BJ (cell line): ENCODE data around the gene DRAP1. TPM values are rescaled to one million over a fixed set of nuclear protein-coding genes. Genes with fewer than 3 reads are reported as not detected.

Source experiments
- CTCF ChIA-PET: fragments of 350-600 bp; formaldehyde crosslinking; extraction: SDS; loops from one replicate; lab custom pipeline; 2021; ENCODE audit warnings: antibody characterized with exemption, inconsistent platforms; lab: Yijun Ruan, JAX
- POLR2A ChIA-PET: fragments of 300-600 bp; sonication (Branson Sonifier 250); formaldehyde crosslinking; extraction: SDS; loops from one replicate; lab custom pipeline; 2021; ENCODE audit warnings: antibody characterized with exemption; lab: Charles Lee
- DNase-seq: peaks from one replicate; pipeline ENCODE4 v3.0.0-alpha.2; 2011; ENCODE audit warnings: low read depth
- H3K27me3 ChIP-seq: 2 replicates; pipeline ENCODE4 v1.6.0; 2011; ENCODE audit warnings: low read length; ENCODE audit not compliant: control insufficient read depth, insufficient read depth
- H3K36me3 ChIP-seq: 2 replicates; pipeline ENCODE4 v1.5.1; 2011; ENCODE audit warnings: low read length; ENCODE audit not compliant: control insufficient read depth, insufficient read depth
- H3K4me3 ChIP-seq: 2 replicates; pipeline ENCODE4 v1.5.1; 2011; ENCODE audit warnings: low read depth, mild to moderate bottlenecking, control low read depth, low read length
- polyA plus RNA-seq: library from polyadenylated mRNA; depleted of rRNA; stranded (reverse); fragments of >200 nt; gene quantifications from 2 replicates; pipeline ENCODE4 v1.2.3, GENCODE V29; 2011
- TF ChIP-seq, protein P1 (sequence below): IDR thresholded peaks from 2 replicates; pipeline ENCODE4 v1.5.1; 2011; ENCODE audit warnings: low read depth, mild to moderate bottlenecking, control low read depth, inconsistent platforms, low read length, moderate library complexity; ENCODE audit not compliant: insufficient read depth

The DRAP1 gene
- polyA plus RNA-seq, 1 experiment: 137 TPM

DNA sequence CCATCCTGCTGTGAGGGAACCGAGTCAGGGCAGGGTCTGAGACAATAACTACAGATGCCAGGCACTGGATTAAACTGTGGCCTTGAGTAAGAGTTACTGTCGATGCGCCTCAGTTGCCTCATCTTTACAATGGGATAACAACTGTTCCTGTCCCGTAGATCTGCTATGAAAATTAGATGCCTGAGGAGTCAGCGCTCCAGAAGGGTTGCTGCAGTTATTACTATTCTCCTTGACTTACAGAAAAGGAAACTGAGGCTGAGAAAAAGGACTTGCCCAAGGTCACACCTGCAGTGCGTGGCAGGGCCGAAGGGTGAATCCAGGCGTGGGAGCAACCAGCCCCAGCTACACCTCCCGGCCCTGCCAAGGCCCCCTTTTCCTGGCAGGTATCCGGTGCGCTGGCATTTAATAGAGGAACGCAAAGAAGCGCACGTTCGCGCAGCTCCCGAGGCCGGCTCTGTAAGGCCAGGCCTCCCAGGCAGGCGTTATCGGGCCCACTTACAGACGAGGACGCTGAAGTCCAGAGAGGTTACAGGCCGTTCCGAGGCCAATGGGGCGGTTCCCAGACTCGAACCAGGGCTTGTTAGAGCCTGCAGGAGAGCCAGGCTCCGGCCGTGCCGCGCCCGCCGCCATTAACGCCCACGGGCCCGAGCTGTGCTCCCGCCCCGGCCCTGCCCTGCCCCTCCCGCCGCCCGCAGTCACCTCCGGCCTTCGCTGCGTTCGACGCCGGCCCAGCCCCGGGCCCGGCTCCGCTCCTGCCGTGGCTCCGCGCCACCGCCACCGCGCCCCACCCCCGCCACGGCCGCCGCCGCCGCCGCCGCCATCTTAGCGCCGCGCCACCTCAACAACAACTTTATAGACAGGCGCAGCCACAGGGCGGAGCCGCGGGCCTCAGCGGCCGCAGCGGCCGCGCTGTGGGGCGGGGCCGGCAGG lies 750 bp upstream of the DRAP1 start, which contains the start of gene C11orf68:
TSS of gene C11orf68 (minus strand) at position 852 of the 930 bp plus-strand sequence. CDS start at position 821, 31 bp downstream.
- ChIA-PET POLR2A (no interaction called here), CTCF (interaction anchor here (1.0 to 4.8 kb wide), 4 partner anchors 15 to 138 kb away, joined by 3 to 60 read pairs (median 6); partner anchors contain the start of genes CCDC85B and FIBP)
- Histone ChIP-seq H3K36me3 (peaks cover 12% of the 10 kb centered on the region), H3K27me3 (no peaks in the 10 kb centered on the region), H3K4me3 (peak within 1 kb of the TSS; percentile 87)
- TF ChIP-seq, protein P1, sequence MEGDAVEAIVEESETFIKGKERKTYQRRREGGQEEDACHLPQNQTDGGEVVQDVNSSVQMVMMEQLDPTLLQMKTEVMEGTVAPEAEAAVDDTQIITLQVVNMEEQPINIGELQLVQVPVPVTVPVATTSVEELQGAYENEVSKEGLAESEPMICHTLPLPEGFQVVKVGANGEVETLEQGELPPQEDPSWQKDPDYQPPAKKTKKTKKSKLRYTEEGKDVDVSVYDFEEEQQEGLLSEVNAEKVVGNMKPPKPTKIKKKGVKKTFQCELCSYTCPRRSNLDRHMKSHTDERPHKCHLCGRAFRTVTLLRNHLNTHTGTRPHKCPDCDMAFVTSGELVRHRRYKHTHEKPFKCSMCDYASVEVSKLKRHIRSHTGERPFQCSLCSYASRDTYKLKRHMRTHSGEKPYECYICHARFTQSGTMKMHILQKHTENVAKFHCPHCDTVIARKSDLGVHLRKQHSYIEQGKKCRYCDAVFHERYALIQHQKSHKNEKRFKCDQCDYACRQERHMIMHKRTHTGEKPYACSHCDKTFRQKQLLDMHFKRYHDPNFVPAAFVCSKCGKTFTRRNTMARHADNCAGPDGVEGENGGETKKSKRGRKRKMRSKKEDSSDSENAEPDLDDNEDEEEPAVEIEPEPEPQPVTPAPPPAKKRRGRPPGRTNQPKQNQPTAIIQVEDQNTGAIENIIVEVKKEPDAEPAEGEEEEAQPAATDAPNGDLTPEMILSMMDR: no peak
- no peak for DNase-seq

DNA sequence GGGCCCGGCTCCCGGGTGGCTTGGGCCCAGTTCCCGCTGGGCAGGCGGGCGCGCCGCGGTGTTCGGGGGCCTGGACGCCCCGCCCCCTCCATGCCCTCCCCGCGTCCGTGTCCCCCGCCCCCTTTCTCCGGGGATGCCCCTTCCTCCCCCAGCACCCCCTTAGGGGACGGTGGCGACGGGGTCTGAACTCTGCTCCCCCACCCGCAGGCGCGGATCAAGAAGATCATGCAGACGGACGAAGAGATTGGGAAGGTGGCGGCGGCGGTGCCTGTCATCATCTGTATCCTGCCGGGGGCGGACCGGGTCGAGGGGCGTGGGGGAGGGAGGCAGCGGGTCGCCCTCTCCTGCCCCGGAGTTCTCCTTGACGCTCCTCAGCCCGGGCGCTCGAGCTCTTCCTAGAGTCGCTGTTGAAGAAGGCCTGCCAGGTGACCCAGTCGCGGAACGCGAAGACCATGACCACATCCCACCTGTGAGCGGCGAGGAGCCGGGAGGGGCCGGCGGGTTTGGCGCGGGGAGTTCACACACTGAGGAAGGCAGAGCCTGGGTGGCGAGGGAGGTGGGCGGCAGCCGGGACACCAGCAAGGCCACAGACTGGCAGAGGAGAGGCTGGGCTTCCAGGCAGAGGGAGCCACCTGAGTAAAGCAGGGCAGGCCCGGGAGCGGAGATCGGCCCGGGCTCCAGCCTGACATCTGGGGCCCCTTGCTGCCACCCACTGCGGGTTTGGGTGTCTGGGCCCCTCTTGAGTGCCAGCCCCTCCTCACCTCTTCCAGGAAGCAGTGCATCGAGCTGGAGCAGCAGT lies 546 bp downstream of the DRAP1 start:
- H3K36me3 ChIP-seq: peaks cover 12% of the 10 kb centered on the region
- H3K27me3 ChIP-seq: no peaks in the 10 kb centered on the region
- no peak for DNase-seq
- TF ChIP-seq, protein P1: no peak
- H3K4me3 ChIP-seq: peak overlapping the region; percentile 71
- CTCF ChIA-PET: interaction anchor here (0.8 to 2.3 kb wide), 4 partner anchors 30 to 69 kb away, joined by 3 to 7 read pairs (median 4); partner anchors contain the start of gene CCDC85B
- POLR2A ChIA-PET: no interaction called here

DNA sequence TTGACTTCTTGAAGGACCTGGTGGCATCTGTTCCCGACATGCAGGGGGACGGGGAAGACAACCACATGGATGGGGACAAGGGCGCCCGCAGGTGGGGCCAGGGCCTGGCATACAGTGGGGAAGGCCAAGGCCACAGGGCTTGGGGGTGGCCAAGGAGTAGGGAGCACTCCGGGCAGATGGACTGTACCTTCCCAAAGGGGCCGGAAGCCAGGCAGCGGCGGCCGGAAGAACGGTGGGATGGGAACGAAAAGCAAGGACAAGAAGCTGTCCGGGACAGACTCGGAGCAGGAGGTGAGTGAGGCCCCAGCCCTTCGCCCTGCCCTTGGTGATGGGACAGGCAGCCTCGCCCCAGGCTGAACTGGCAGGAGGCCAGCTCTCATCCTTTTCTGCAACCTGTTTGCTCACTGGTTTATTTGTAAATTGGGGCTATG lies 1.2 kb downstream of the DRAP1 start:
- no peak for DNase-seq
- TF ChIP-seq, protein P1: no peak
- H3K4me3 ChIP-seq: peak overlapping the region; percentile 71
- H3K27me3 ChIP-seq: no peaks in the 10 kb centered on the region
- ChIA-PET POLR2A (no interaction called here), CTCF (interaction anchor here (0.8 to 2.3 kb wide), 4 partner anchors 30 to 68 kb away, joined by 3 to 7 read pairs (median 4); partner anchors contain the start of gene CCDC85B)
- H3K36me3 ChIP-seq: peaks cover 12% of the 10 kb centered on the region

DNA sequence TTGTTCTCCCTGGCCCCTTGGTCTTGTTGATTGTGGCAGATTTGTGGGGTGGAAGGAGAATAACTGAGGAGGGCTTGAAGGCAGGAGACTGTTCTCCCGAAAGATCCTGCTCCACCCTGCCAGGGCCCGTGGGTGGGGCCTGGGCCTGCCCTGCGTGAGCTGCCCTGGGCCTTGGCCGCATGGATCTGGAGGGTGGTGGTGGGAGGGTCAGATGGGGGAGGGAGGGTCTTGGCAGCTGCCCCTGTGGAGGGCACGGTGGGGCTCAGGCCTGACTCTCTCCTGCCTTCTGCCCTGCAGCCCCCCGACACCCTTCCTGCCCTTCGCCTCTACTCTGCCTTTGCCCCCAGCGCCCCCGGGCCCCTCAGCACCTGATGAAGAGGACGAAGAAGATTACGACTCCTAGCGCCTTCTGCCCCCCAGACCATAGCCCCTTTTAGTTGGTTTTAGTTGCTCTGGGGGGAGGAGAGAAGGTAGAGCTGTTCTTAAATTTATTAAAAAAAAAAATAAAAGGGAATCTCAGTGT lies 1.9 kb downstream of the DRAP1 start:
- no peak for DNase-seq
- POLR2A ChIA-PET: interaction anchor here (0.7 kb wide), 1 partner anchor 32 kb away, joined by 5 read pairs; no protein-coding TSS in a partner anchor
- no peaks in the 10 kb centered on the region for H3K27me3 ChIP-seq
- TF ChIP-seq, protein P1: no peak
- CTCF ChIA-PET: interaction anchor here (0.9 to 2.3 kb wide), 2 partner anchors 37 to 67 kb away, joined by 4 to 7 read pairs; no protein-coding TSS in a partner anchor
- H3K36me3 ChIP-seq: peaks cover 12% of the 10 kb centered on the region
- H3K4me3 ChIP-seq: peak overlapping the region; percentile 71
